IMR-90 (cell line): Measurements from ENCODE around the gene MGRN1. TPM values are rescaled to one million over a fixed set of nuclear protein-coding genes. Genes with fewer than 3 reads are reported as not detected.

Source experiments
- ATAC-seq: fragments of 200-7000 bp; cut with Tn5 transposase; 2 replicates; pipeline ENCODE4 v1.9.1; 2020; ENCODE audit warnings: low read depth, mild to moderate bottlenecking, moderate library complexity
- BruUV-seq: library from RNA; stranded (reverse); fragments of 400-500 nt; replicated peaks from 2 replicates; lab custom pipeline; 2021; lab: Mats Ljungman, UMichigan
- CTCF ChIA-PET: fragments of 300-600 bp; formaldehyde crosslinking; extraction: SDS; loops from one replicate; lab custom pipeline; 2021; ENCODE audit warnings: antibody characterized with exemption; lab: Yijun Ruan, JAX
- POLR2A ChIA-PET: fragments of 300-600 bp; sonication (Branson Sonifier 250); formaldehyde crosslinking; loops from one replicate; lab custom pipeline; 2022; ENCODE audit warnings: antibody characterized with exemption; ENCODE audit not compliant: unreplicated experiment; lab: Charles Lee
- DNase-seq: peaks from one replicate; pipeline ENCODE4 v3.0.0; 2013
- H2AFZ ChIP-seq: replicated peaks from 2 replicates; pipeline ENCODE3; 2013; ENCODE audit warnings: low read length, mild to moderate bottlenecking; ENCODE audit not compliant: poor library complexity
- H2AK5ac ChIP-seq: 2 replicates; pipeline ENCODE4 v1.6.1; 2013; ENCODE audit warnings: low read depth, low read length, inconsistent platforms
- H2AK9ac ChIP-seq: replicated peaks from 2 replicates; pipeline ENCODE3; 2013; ENCODE audit warnings: mild to moderate bottlenecking, low read depth, low read length, moderate library complexity; ENCODE audit not compliant: poor library complexity
- H2BK120ac ChIP-seq: 2 replicates; pipeline ENCODE4 v1.6.1; 2013; ENCODE audit warnings: low read depth, low read length, inconsistent platforms
- H2BK15ac ChIP-seq: 3 replicates; pipeline ENCODE4 v1.6.1; 2013; ENCODE audit warnings: low read depth, low read length, inconsistent platforms
- H2BK20ac ChIP-seq: 2 replicates; pipeline ENCODE4 v1.6.1; 2013; ENCODE audit warnings: low read depth, mild to moderate bottlenecking, inconsistent platforms, low read length, moderate library complexity
- H2BK5ac ChIP-seq: 2 replicates; pipeline ENCODE4 v1.6.1; 2013; ENCODE audit warnings: mild to moderate bottlenecking, low read depth, low read length, inconsistent platforms; ENCODE audit not compliant: poor library complexity, severe bottlenecking
- H3K14ac ChIP-seq: replicated peaks from 2 replicates; pipeline ENCODE4 v1.6.1; 2013; ENCODE audit warnings: low read depth, low read length, inconsistent platforms
- H3K18ac ChIP-seq: 2 replicates; pipeline ENCODE4 v1.6.1; 2013; ENCODE audit warnings: low read depth, low read length, control low read depth
- H3K23ac ChIP-seq: 2 replicates; pipeline ENCODE4 v1.6.1; 2013; ENCODE audit warnings: low read depth, low read length, inconsistent platforms
- H3K27ac ChIP-seq: 2 replicates; pipeline ENCODE4 v1.5.1; 2013; ENCODE audit warnings: mild to moderate bottlenecking, control low read depth, low read length; ENCODE audit not compliant: insufficient read depth
- H3K27me3 ChIP-seq: 2 replicates; pipeline ENCODE4 v1.6.1; 2013; ENCODE audit warnings: low read length; ENCODE audit not compliant: control insufficient read depth, insufficient read depth
- H3K36me3 ChIP-seq: 2 replicates; pipeline ENCODE4 v1.6.1; 2013; ENCODE audit warnings: low read length, mixed read lengths; ENCODE audit not compliant: control insufficient read depth, insufficient read depth
- H3K4ac ChIP-seq: 2 replicates; pipeline ENCODE4 v1.6.1; 2013; ENCODE audit warnings: low read depth, low read length, inconsistent platforms
- H3K4me1 ChIP-seq: 2 replicates; pipeline ENCODE4 v1.6.1; 2013; ENCODE audit warnings: low read length, mixed read lengths; ENCODE audit not compliant: control insufficient read depth, insufficient read depth
- H3K4me2 ChIP-seq: 2 replicates; pipeline ENCODE4 v1.6.1; 2013; ENCODE audit warnings: low read depth, mild to moderate bottlenecking, control low read depth, low read length, moderate library complexity
- H3K4me3 ChIP-seq: 2 replicates; pipeline ENCODE4 v1.5.1; 2013; ENCODE audit warnings: low read depth, mild to moderate bottlenecking, control low read depth, low read length, moderate library complexity; ENCODE audit not compliant: insufficient read depth
- H3K56ac ChIP-seq: 2 replicates; pipeline ENCODE4 v1.6.1; 2013; ENCODE audit warnings: low read length, inconsistent platforms; ENCODE audit not compliant: insufficient read depth; ENCODE audit errors: extremely low read depth
- H3K79me1 ChIP-seq, 2 experiments: 2 replicates each; pipeline ENCODE4 v1.6.1; 2013; ENCODE audit warnings: low read length in 2 of 2, inconsistent platforms in 1 of 2, low read depth in 1 of 2
- H3K9ac ChIP-seq: 2 replicates; pipeline ENCODE4 v1.6.1; 2013; ENCODE audit warnings: low read depth, low read length, control low read depth
- H3K9me1 ChIP-seq: 2 replicates; pipeline ENCODE4 v1.6.1; 2013; ENCODE audit warnings: low read length, inconsistent platforms; ENCODE audit not compliant: insufficient read depth
- H3K9me3 ChIP-seq: 2 replicates; pipeline ENCODE4 v1.6.1; 2013; ENCODE audit warnings: low read length; ENCODE audit not compliant: control insufficient read depth, insufficient read depth
- H4K20me1 ChIP-seq: 2 replicates; pipeline ENCODE4 v1.6.1; 2013; ENCODE audit warnings: low read length, inconsistent platforms; ENCODE audit not compliant: insufficient read depth
- H4K5ac ChIP-seq: 2 replicates; pipeline ENCODE4 v1.6.1; 2013; ENCODE audit warnings: mild to moderate bottlenecking, low read depth, low read length, control low read depth
- H4K8ac ChIP-seq, 2 experiments: 2 replicates each; pipeline ENCODE4 v1.6.1; 2013; ENCODE audit warnings: low read depth in 2 of 2, low read length in 2 of 2, control low read depth in 1 of 2, inconsistent platforms in 1 of 2
- H4K91ac ChIP-seq: 2 replicates; pipeline ENCODE4 v1.6.1; 2013; ENCODE audit warnings: low read depth, low read length, inconsistent platforms; ENCODE audit not compliant: insufficient read depth
- NFE2L2 ChIP-seq: fragments of 150-350 bp; IDR thresholded peaks from 2 replicates; pipeline ENCODE4 v1.6.1; 2016; ENCODE audit warnings: low read depth, mild to moderate bottlenecking, low read length
- POLR2A ChIP-seq: IDR thresholded peaks from 2 replicates; pipeline ENCODE4 v1.6.1; 2012; ENCODE audit warnings: mild to moderate bottlenecking, low read depth, low read length
- RFX5 ChIP-seq: IDR thresholded peaks from 2 replicates; pipeline ENCODE4 v1.8.0; 2012; ENCODE audit warnings: low read depth, mild to moderate bottlenecking, low read length, moderate library complexity
- SMC3 ChIP-seq: fragments of 150-350 bp; IDR thresholded peaks from 2 replicates; pipeline ENCODE4 v1.6.1; 2016; ENCODE audit warnings: low read depth, mild to moderate bottlenecking, antibody characterized with exemption, low read length, moderate library complexity
- WGBS, 2 experiments: methylation state at CpG; one replicate each; pipeline versions ENCODE4 v1.1.5 to v1.1.7; 2013; ENCODE audit warnings: missing lambda C conversion rate in 2 of 2; ENCODE audit not compliant: insufficient read length in 1 of 2; ENCODE audit errors: extremely low coverage in 2 of 2; 5-methylcytosine and 5-hydroxymethylcytosine counted together
- dilution Hi-C: fragments of 300-500 bp; cut with HindIII; formaldehyde crosslinking; loops from one replicate; pipeline ENCODE4 v1.14.3; 2018; ENCODE audit warnings: low sequenced_read_pairs; ENCODE audit not compliant: unreplicated experiment
- in situ Hi-C: fragments of 300-500 bp; cut with MboI; formaldehyde crosslinking; loops from 3 replicates; pipeline ENCODE4 v1.14.3; 2019; ENCODE audit warnings: low sequenced_read_pairs, inconsistent platforms, mixed read lengths
- intact Hi-C: fragments of 100-400 bp; cut with micrococcal nuclease; formaldehyde crosslinking; loops from 2 replicates; pipeline ENCODE4 v1.10.0; 2022
- polyA plus RNA-seq, 3 experiments: library from polyadenylated mRNA; depleted of rRNA; stranded (reverse); fragments of >200 nt; gene quantifications; 2 replicates each; pipeline ENCODE4 v1.2.3, GENCODE V29; 2012; ENCODE audit warnings: low replicate concordance in 1 of 3
- total RNA-seq: library from RNA; depleted of rRNA; stranded (reverse); fragments of >200 nt; gene quantifications from 2 replicates; pipeline ENCODE4 v1.2.3, GENCODE V29; 2012
- TF ChIP-seq, protein P1 (sequence below): fragments of 150-350 bp; IDR thresholded peaks from 2 replicates; pipeline ENCODE4 v1.6.1; 2017; ENCODE audit warnings: mild to moderate bottlenecking, antibody characterized with exemption, low read length, low read depth

MGRN1 gene
- total and polyA plus RNA-seq, 2 of the 4 experiments (the other 2 are of a cell fraction) = 11.7 to 32.7 TPM

DNA sequence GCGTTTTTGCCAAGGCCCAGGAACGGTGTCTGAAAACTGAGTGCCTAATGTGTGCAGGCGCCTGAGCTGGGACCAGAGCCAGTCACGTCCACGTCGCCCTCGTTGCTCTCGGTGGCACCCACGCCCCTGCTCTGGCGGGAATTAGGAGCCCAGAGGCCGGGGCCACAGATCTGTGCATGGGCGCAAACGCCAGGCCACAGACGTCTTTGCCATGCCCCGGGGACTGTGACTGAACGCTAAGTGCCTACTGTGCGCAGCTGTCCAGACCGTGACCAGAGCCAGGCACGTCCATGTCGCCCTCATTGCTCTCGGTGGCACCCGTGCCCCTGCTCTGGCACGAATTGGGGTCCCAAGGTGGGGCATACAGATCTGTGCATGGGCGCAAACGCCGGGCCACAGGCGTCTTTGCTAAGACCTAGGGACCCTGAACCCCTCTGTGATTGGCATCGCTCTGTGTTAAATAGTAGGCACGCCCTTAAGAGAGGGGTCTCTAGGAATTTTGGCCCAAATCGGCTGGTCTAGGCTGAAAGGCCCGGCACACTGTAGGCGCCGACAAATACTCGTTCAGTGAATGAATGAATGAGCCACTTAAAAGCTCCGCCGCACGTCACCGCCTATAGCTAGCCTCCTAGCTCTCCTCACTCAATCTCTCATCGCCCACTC is 9.1 kb upstream of the MGRN1 start:
- BruUV-seq = no TSS peak
- Histone ChIP-seq H4K91ac (peak overlapping the region; percentile 87), H3K27me3 (no peaks in the 10 kb centered on the region), H2AK5ac (peak overlapping the region; percentile 98), H3K18ac (peak overlapping the region; percentile 60; the same call in 1 of the 2 replicates), H2BK120ac (peak overlapping the region; percentile 20; the same call in 1 of the 2 replicates), H3K36me3 (no peaks in the 10 kb centered on the region), H3K4me3 (no peak overlapping the region), H2BK20ac (no peak overlapping the region), H2AFZ (peak overlapping the region; percentile 98), H3K27ac (peak overlapping the region; percentile 97), H2BK5ac (peak overlapping the region; percentile 88), H3K4me1 (peaks cover 25% of the 10 kb centered on the region), H2AK9ac (peak overlapping the region; percentile 83), H3K4me2 (peak overlapping the region; percentile 65), H3K9me1 (peaks cover 8% of the 10 kb centered on the region), H3K79me1 (peaks cover 16 to 43% of the 10 kb centered on the region in 2 experiments), H3K4ac (peak overlapping the region; percentile 80), H3K23ac (0 out of 2 replicates have a peak overlapping the region, but pooled peaks have one; percentile 23), H4K8ac (peak overlapping the region; percentile 68 to 98), H4K5ac (peak overlapping the region; percentile 96), H4K20me1 (peaks cover 34% of the 10 kb centered on the region), H2BK15ac (peak overlapping the region; percentile 71; the same call in 1 of the 3 replicates), H3K56ac (no peak overlapping the region), H3K14ac (peak overlapping the region; percentile 59; the same call in 1 of the 2 replicates), H3K9me3 (no peaks in the 10 kb centered on the region), H3K9ac (peak overlapping the region; percentile 40)
- dilution Hi-C loops (no loop called here), intact Hi-C loops (no loop called here), in situ Hi-C loops (no loop called here)
- WGBS, 2 experiments = 86% methylated on average over 26 of the region's 39 CpGs; no CpG with 5 or more reads in 1 of the 2 experiments
- TF ChIP-seq RFX5 = no peak
- no peak for TF ChIP-seq SMC3
- TF ChIP-seq, protein P1, sequence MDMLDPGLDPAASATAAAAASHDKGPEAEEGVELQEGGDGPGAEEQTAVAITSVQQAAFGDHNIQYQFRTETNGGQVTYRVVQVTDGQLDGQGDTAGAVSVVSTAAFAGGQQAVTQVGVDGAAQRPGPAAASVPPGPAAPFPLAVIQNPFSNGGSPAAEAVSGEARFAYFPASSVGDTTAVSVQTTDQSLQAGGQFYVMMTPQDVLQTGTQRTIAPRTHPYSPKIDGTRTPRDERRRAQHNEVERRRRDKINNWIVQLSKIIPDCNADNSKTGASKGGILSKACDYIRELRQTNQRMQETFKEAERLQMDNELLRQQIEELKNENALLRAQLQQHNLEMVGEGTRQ = no peak
- TF ChIP-seq NFE2L2 = no peak
- no peak for TF ChIP-seq POLR2A
- ChIA-PET POLR2A (interaction anchor here (0.6 kb wide), 2 partner anchors 137 to 153 kb away, joined by 3 read pairs; no protein-coding TSS in a partner anchor), CTCF (interaction anchor here (1.2 to 1.6 kb wide), 3 partner anchors 9 to 213 kb away, joined by 4 to 6 read pairs (median 6); partner anchors contain the start of gene MGRN1)
- DNase-seq (no peak), ATAC-seq (no peak)
